NB4 (cell line): Measurements from ENCODE around the gene WFS1.

Experiments
- CTCF ChIP-seq: IDR thresholded peaks from one replicate; pipeline ENCODE4 v1.5.1; 2012; ENCODE audit warnings: low read depth, low read length
- POLR2A ChIP-seq: IDR thresholded peaks from 2 replicates; pipeline ENCODE4 v1.6.1; 2011; ENCODE audit warnings: mild to moderate bottlenecking; ENCODE audit not compliant: insufficient read length; ENCODE audit errors: extremely low read depth

GRCh38 chr4:6319530-6320150, 50.0 kb downstream of the WFS1 start:
- TF ChIP-seq CTCF, result no peak
- TF ChIP-seq POLR2A, result no peak
